AG09319 (cell line): ENCODE data around the gene UBC.
"Not testable (repeated sequence)": the region's sequence is repeated elsewhere in the genome, so short reads cannot be mapped to it uniquely, and the experiment has no call there.

ENCODE experiments used
- DNase-seq: peaks from one replicate; pipeline ENCODE4 v3.0.0-alpha.2; 2010; ENCODE audit warnings: low read depth; ENCODE audit errors: extremely low read depth
- TF ChIP-seq, protein P1 (sequence below): IDR thresholded peaks from 2 replicates; pipeline ENCODE4 v1.5.1; 2011; ENCODE audit warnings: low read depth, mild to moderate bottlenecking, inconsistent platforms, low read length, moderate library complexity

Gene UBC

DNA sequence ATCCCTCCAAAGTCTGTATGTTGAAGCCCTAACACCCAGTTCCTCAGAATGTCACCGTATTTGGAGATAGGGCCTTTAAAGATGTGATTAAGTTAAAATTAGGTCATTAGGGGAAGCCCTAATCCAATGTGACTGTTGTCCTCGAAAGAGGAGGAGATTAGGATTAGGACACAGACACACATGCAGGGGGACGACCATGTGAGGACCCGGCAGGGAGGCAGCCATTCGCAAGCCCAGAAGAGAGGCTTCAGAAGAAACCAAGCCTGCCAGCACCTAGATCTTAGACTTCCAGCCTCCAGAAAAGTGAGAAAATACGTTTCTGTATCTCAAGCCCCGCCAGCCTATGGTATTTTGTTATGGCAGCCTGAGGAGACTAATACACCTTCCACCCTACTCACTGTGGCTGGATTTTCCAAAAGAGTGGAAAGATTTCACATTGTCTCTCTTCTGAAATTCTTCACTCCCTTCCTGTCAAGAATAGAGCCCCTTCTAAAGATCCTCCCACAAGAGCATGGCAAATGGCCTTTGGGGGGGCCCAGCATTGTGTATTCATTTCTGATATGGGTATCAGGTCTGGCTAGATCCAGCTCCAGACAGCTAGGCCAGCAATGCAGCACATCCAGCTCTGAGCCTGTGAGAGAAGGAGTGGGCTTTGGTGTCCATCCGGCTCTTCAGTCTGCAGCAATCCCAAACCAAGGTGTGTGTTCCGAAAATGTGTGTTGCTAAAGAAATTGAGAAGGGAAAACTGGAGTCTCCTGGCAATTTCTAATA, 15.4 kb upstream of the UBC start:
- TF ChIP-seq, protein P1, sequence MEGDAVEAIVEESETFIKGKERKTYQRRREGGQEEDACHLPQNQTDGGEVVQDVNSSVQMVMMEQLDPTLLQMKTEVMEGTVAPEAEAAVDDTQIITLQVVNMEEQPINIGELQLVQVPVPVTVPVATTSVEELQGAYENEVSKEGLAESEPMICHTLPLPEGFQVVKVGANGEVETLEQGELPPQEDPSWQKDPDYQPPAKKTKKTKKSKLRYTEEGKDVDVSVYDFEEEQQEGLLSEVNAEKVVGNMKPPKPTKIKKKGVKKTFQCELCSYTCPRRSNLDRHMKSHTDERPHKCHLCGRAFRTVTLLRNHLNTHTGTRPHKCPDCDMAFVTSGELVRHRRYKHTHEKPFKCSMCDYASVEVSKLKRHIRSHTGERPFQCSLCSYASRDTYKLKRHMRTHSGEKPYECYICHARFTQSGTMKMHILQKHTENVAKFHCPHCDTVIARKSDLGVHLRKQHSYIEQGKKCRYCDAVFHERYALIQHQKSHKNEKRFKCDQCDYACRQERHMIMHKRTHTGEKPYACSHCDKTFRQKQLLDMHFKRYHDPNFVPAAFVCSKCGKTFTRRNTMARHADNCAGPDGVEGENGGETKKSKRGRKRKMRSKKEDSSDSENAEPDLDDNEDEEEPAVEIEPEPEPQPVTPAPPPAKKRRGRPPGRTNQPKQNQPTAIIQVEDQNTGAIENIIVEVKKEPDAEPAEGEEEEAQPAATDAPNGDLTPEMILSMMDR, result no peak
- no peak for DNase-seq

DNA sequence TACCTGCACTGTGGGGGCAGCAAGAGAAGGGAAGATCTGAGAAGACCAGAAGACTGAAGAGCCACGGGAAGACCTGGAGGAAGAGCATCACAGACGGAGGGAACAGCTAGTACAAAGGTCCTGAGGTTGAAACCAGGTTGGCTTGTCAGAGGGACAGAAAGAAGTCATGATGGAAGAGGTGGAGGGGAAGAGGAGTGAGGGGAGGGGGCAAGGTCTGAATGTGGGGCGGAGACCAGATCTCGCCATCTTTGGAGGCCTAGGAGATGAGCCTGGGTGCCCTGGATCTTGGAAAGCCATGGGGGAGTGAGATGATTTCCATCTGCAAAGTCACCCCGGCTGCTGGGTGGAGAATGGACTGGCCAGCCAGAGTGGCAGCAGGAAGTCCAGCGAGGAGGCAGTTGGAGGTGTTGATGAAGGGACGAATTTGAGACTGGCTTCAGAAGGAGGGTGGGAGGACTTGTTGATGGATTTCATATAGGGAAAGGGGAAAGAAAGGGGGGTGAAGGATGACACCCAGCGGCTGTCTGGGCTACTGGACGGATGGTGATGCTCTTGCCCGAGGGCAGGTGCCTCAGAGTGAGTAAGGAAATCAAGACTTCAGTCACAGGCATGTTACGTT, 14.6 kb upstream of the UBC start:
- DNase-seq, result no peak
- TF ChIP-seq, protein P1, result no peak

DNA sequence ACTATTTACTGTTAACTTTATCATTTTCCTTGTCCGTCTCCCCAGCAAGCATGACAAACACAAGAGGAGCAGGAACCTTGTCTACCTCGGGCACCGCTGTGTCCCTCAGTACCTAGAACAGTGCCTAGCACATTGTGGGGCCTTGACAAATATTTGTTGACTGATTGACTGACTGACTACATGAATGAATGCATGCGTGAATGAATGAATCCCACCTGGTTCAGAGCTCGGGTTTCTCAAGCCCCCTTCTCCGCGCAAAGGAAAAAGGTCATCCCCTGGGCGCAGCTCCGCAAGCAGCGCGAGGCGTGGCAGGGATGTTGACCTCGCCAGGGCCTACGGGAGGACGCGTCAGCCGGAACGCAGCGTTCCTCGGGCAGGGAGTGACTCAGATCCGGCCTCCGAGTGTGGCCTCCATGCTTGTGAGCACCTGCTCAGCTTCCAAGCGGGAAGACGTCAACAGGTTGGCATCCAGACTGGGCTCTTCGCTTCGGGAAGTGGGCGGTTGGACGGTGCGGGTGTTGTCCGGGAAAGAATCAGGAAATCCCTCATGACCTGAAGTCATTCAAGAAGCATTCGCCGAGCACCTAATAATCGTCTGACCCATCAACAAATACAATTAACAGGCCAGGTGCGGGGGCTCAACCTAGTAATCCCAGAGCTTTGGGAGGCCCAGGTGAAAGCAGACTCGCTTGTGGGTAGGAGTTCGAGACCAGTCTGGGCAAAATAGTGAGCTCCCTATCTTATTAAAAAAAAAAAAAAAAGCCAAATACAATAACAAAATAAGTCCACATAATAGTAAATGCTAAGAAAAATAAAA, 13.9 kb upstream of the UBC start:
- TF ChIP-seq, protein P1, result no peak
- DNase-seq, result no peak

DNA sequence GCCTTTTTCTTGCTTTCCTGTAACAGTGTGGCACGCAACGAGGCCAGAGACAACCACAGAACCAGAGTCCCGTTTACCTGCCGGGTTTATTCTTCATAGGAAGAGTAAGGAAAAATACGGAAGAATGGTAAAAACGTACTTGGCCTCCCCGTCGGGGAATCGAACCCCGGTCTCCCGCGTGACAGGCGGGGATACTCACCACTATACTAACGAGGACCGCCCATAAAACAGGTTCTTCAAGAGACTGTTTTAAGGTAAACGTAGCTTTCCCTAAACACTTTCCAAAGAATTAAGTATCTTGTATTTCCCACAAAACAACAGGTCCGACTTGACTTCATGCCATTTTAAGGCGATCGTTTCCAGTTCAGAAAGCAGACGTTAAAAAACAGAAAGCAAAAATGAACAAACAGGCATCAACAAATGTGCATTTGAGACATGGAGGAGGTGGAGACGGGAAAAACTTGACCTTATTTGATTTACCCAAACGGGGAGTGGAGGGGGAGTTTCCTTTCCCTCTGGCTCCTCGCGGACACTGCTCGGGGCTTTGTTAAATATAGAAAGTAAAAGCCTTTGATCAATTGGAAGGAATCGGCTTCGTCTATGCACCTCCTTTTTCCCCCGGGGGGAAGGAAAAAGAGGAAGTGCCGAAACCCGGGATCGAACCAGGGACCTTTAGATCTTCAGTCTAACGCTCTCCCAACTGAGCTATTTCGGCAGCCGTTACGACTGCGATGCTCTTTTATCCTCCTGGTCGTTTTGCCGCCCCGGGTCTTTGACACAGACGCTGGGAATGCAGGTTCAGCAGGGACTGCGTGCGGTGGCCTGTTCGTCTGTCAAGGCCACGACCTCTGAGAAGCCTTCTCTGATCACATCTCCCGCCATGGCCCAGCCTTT, 13.0 kb upstream of the UBC start:
- TF ChIP-seq, protein P1, result no peak
- DNase-seq, result no peak

DNA sequence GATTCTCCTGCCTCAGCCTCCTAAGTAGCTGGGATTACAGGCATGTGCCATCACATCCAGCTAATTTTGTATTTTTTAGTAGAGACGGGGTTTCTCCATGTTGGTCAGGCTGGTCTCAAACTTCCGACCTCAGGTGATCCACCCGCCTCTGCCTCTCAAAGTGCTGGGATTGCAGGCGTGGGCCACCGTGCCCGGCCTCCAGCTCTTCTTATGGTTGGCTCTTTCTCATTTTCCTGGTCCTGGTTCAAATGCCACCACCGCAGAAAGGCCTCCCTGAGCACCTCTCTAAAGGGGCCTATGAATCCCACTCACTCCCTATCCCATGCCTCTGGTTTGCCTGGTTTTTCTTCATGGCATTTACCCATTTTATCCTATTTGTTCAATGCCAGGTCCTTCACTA, 11.3 kb upstream of the UBC start:
- not testable (repeated sequence) for DNase-seq

DNA sequence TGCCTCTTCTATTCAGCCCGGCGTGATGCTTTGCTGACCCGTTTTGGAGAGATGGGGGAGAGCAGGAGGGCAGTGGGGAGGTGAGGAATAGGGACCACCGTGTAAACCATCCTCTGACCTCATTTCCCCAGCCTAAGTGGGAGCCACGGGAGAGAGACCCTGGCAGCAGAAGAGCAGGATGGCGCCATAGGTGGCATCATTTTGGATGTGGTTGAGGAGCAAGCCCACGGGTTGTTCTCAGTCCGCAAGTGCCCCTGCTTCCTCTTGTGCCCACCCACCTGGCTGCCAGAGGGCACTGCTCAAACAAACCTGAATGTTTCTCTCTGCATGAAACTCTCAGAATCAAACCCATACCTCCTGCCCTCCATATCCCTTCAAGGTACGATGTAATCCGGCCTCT, 10.7 kb upstream of the UBC start:
- TF ChIP-seq, protein P1, result no peak
- DNase-seq, result no peak
